Tongue (tissue), 3 donors: ENCODE results near the gene USP14. TPM values are rescaled to one million over a fixed set of nuclear protein-coding genes. Genes with fewer than 3 reads are reported as not detected.

Source experiments
- DNase-seq: peaks from one replicate; pipeline ENCODE4 v3.0.0-alpha.2; 2015
- small RNA-seq: library from RNA; depleted of rRNA; stranded (forward); fragments of <200 nt; gene quantifications from one replicate; pipeline ENCODE3, GENCODE V24; 2014; ENCODE audit warnings: low replicate concordance
- total RNA-seq: library from RNA; depleted of rRNA; stranded (reverse); fragments of >200 nt; gene quantifications from one replicate; pipeline ENCODE4 v1.2.3, GENCODE V29; 2014

USP14 gene
- total RNA-seq, 1 donor from 2014 or later = 36.9 TPM

DNA sequence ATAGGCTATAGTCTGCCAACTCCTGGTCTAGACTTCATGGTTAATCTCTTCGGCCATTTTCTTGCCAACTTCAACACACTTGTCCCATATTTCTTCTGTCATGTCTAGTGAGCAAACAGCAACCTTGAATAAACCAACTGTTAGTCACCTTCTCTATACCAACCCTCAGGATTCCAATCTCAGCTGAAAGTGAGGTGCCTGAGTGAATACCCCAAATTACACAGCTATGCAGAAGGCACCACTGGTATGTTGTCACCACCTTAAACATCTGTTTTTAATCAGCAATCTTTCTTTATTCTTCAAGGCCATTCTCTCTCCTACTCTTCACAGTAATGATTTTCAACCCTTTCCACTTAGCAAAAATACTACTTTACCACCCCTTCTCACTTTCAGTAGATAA is 70.2 kb downstream of the USP14 start:
- DNase-seq = no peak

DNA sequence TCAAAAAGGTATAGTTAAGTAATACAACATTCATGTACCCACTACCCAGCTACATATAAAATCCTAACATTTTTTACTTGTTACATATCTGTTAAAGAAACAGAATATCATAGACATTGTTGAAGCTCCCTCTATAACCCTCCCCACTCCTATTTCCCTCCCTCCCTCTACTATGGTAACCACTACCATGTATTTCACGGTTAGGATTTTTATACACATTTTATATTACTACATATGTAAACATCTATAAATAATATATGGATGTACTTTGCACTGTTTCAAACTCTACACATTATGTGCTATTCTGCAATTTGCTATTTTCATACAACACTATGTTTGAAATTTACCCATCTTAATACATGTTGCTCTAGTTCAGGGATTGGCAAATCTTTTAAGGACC is 73.2 kb downstream of the USP14 start:
- no peak for DNase-seq

DNA sequence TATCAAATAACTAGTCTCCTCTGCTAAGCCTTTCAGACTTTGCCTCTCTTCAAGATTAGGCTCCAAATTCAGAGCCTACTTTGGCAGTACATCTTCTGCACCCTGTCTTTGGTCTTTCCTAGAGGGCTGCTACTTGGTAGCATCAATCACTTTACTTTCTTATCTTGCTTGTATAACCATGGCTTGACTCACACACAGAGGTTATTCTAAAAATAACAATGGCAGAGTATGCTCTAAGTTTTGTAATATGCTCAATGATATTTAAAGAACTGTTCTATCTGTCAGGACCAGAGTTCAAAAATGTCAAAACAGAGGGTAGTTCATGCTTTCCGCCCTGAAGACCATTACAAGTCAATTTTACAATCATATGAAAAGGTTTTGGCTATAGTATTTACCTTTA is 81.8 kb downstream of the USP14 start:
- no peak for DNase-seq

DNA sequence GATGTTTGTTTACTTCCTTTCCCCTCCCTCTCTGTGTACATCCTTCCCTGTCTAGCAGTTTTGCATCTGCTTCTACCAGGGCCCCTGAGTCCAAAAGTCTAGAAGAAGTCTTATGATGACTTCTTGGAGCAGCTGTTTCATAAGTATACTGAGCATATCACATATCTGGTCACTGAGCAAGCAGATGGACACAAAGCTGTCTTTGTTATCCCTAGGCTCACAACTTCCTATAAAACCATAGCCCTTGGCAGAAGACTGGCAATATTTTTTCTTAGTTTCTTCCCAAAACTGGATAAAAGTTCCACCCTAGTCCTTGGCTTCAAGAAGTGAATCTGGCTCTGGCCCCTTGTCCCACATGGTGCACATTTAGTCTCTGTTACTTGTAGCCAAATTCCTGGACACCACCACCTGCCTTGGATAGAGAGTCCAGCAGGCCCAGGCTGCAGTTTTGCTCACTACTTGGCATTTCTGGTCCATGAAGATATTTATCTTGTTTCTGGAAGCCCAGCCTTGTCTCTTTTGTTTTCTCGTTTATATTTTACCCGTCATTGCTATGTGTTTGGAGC is 87.0 kb downstream of the USP14 start:
- DNase-seq = peak; percentile 48

DNA sequence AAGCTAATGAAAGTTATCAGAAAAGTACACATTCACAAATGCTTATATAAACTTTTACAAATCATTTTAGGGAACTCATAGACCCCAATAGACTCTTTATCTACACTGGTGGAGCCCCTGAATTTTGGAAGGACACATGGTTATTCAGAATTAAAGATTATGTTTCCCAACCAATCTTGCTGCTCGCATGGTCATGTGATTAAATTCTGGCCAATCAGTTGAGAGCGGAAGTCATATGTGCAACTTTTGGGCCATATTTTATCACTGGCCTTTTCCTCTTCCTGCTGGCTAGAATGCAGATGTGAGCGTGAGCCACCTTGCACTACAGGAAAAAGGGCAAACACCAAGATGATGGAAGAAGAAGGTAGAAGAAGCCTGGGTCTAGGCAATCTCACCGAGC is 89.7 kb downstream of the USP14 start:
- DNase-seq = no peak

DNA sequence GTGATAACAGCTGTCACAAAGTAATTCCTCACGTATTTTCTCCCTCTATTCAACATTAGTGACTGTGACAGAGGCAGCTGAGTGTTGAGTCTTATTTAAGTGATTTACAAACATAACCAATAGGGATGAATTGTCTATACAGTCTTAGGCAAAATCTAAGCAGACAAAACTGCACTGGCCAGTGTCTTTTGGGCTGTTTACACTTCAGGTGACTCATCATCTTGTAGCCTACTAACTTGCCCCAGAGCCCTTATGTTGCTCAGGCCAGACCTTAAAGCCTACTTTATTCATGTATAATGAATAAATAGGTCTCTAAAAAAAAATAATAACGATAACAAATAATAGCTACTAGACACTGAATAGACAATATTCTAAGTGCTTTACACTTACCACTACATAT is 92.3 kb downstream of the USP14 start:
- DNase-seq = no peak

DNA sequence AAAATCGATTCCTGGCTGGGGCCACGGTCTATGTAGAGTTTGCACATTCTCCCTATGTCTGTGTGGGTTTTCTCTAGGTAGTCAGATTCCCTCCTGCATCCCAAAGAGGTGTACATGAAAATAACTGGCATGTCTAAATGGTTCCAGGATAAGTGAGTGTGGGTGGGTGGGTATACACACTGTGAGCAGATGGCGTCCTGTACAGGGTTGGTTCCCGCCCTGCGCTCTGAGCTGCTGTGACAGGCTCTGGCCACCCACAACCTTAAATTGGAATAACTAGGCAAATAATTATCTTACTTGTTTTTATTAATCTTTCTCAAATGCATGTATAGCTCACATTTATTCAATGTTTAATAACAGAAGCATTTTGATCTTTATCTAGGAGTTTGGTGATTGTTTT is 93.2 kb downstream of the USP14 start:
- DNase-seq = no peak

DNA sequence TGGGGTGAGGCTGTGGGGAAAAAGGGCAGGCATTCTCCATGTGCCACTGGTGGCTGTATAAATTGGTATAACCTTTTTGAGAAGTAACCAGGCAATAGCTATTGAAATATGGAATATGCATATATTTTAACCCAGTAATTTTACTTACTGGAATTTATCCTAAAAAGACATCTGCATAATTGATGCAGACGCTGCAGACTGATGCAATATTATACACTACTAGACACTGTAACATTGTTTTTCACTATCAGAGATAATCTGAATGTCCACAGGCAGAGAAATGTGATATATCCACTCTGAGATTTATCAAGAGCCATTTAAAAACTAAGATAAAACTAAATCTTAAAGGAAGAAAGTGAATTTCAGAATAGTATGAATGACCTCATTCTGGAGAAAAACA is 94.8 kb downstream of the USP14 start:
- no peak for DNase-seq

DNA sequence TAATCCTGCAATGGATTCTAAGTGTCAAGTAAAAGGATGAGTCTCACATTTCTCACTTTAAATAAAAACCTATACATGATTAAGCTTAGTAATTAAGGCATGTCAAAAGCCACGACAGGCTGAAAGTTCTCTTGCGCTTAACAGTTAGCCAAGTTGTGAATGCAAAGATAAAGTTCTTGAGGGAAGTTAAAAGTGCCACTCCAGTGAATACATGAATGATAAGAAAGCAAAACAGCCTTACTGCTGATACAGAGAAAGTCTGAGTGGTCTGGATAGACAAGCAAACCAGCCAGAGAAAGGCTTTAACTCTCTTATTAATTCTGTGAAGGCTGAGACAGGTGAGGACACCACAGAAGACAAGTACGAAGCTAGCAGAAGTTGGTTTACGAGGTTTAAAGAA is 96.8 kb downstream of the USP14 start:
- DNase-seq = no peak

DNA sequence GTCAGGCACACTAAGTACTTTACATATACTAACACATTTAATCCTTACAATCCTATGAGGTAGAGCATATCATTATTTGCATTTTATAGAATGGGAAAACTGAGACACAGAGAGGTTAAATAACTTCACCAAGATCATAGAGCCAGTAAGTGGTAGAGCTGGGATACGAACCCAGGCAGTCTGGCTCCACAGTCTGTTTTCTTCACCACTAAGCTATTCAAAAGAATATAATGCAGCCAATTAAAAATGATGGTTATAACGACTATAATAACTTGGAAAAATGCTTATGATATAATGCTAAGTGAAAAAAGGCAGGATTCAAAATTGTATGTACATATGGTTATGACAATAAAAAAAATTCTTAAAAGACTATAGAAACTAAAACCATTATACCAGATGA is 102.2 kb downstream of the USP14 start:
- DNase-seq = no peak

DNA sequence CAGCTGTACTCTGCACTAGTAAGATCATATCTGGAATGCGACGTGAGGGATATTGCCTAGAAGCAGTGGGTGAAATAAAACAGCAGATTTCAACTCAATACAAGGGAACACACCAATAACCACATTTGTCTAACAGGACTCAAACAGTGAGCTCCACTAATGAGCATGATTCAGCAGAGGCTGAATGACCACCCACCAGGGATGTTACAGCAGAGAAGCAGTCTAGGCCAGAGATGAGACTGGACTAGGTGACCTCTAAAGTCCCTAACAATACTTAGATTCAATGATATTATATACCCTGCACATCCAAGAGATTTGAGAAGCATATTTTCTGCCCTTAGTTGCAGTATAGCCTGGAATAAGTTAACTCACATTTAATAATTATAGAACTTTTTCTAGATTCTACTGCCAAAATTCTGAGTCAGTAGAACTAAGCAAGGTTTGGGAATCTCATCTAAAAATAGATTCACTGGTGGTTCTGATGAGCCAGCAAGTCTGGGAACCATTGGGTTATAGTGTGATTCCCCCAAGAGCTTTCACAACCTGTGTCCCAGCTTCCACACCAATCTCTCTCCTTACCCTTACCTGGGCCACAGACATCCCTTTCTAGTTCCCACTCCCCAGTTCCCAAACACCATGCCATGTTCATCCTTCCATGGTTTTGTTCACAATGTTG is 103.2 kb downstream of the USP14 start:
- no peak for DNase-seq

Small RNA genes lying within 50 kb of the gene (small RNA-seq; reads per million reads assigned to genes)
- not detected for gene MIR8078

Other genes starting within 250 kb of the USP14 start
- not detected for gene TUBB8B, start 108.9 kb upstream of the USP14 start, total RNA-seq
- 69.0 TPM for gene THOC1, start 109.5 kb downstream of the USP14 start, total RNA-seq